ENCODE results near the gene COL16A1.

DNA sequence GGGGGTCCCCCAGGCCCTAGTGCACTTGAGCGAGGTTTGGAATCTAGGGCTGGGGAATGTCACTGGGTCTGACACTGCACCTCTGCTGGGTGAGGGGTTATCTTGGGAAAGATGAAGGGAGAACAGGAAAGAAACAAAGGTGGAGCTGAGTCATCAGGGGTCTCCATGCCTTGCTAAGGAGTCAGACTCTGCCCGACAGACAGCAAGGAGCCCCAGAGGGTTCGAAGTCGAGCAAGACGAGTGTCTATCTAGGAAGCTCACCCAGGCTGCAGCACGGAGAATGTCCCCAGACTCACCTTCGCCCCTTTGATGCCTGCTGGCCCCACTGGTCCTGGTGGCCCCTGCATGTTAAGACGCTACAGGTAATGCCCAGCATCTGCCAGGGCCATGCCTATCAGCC, 18.0 kb downstream of the COL16A1 start:
- TF ChIP-seq, protein P1, sequence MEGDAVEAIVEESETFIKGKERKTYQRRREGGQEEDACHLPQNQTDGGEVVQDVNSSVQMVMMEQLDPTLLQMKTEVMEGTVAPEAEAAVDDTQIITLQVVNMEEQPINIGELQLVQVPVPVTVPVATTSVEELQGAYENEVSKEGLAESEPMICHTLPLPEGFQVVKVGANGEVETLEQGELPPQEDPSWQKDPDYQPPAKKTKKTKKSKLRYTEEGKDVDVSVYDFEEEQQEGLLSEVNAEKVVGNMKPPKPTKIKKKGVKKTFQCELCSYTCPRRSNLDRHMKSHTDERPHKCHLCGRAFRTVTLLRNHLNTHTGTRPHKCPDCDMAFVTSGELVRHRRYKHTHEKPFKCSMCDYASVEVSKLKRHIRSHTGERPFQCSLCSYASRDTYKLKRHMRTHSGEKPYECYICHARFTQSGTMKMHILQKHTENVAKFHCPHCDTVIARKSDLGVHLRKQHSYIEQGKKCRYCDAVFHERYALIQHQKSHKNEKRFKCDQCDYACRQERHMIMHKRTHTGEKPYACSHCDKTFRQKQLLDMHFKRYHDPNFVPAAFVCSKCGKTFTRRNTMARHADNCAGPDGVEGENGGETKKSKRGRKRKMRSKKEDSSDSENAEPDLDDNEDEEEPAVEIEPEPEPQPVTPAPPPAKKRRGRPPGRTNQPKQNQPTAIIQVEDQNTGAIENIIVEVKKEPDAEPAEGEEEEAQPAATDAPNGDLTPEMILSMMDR (IDR thresholded peaks at IDR 0.05; ENCODE audit: poor library complexity), result no peak
- TF ChIP-seq EZH2phosphoT487 (IDR thresholded peaks at IDR 0.05; ENCODE audit: low read depth, severe bottlenecking, unreplicated experiment) (no peak), EZH2 (IDR thresholded peaks at IDR 0.05; ENCODE audit: borderline replicate concordance) (no peak)

Measured in hepatocyte (in vitro differentiated cells).